ENCODE measurements around the gene CPEB4.

The CPEB4 gene

GRCh38 chr5:173855162-173855994 is 32.8 kb upstream of the CPEB4 start:
- Mint-ChIP-seq H3K36me3 (no peaks in the 10 kb centered on the region), H3K27ac (peak overlapping the region; percentile 0), H3K4me1 (peaks cover 19% of the 10 kb centered on the region), H3K4me3 (no peak overlapping the region), H3K27me3 (peaks cover 6% of the 10 kb centered on the region), H3K9me3 (no peaks in the 10 kb centered on the region)
- no peak for ATAC-seq

GRCh38 chr5:173855995-173856656 is 32.0 kb upstream of the CPEB4 start:
- Mint-ChIP-seq H3K36me3 (no peaks in the 10 kb centered on the region), H3K27ac (peak overlapping the region; percentile 0)

GRCh38 chr5:173857234-173857633 is 30.9 kb upstream of the CPEB4 start:
- Mint-ChIP-seq H3K36me3 (no peaks in the 10 kb centered on the region), H3K27me3 (peaks cover 12% of the 10 kb centered on the region), H3K4me3 (no peak overlapping the region), H3K9me3 (no peaks in the 10 kb centered on the region), H3K27ac (peak overlapping the region; percentile 0), H3K4me1 (peaks cover 19% of the 10 kb centered on the region)
- ATAC-seq, result no peak

More at GRCh38 chr5:173855995-173856656, 32.0 kb upstream of the CPEB4 start:
- no peak for ATAC-seq
- H3K27me3 Mint-ChIP-seq, result peaks cover 6% of the 10 kb centered on the region
- H3K4me1 Mint-ChIP-seq, result peaks cover 19% of the 10 kb centered on the region
- no peak overlapping the region for H3K4me3 Mint-ChIP-seq
- H3K9me3 Mint-ChIP-seq, result no peaks in the 10 kb centered on the region

- H3K4me1 Mint-ChIP-seq, result peaks cover 19% of the 10 kb centered on the region
- no peaks in the 10 kb centered on the region for H3K36me3 Mint-ChIP-seq
- H3K27me3 Mint-ChIP-seq, result peaks cover 7% of the 10 kb centered on the region
- no peak overlapping the region for H3K27ac Mint-ChIP-seq
- H3K4me3 Mint-ChIP-seq, result no peak overlapping the region
- no peak for ATAC-seq
- H3K9me3 Mint-ChIP-seq, result no peaks in the 10 kb centered on the region
Measured at GRCh38 chr5:173858021-173858669, 30.0 kb upstream of the CPEB4 start.

GRCh38 chr5:173858670-173859407 is 29.3 kb upstream of the CPEB4 start:
- peaks cover 7% of the 10 kb centered on the region for H3K27me3 Mint-ChIP-seq
- no peak overlapping the region for H3K4me3 Mint-ChIP-seq

GRCh38 chr5:173859408-173860159 is 28.6 kb upstream of the CPEB4 start:
- no peak overlapping the region for H3K4me3 Mint-ChIP-seq
- H3K27ac Mint-ChIP-seq, result no peak overlapping the region
- peaks cover 7% of the 10 kb centered on the region for H3K27me3 Mint-ChIP-seq
- H3K9me3 Mint-ChIP-seq, result no peaks in the 10 kb centered on the region
- H3K4me1 Mint-ChIP-seq, result peaks cover 23% of the 10 kb centered on the region
- no peak for ATAC-seq
- no peaks in the 10 kb centered on the region for H3K36me3 Mint-ChIP-seq

More at GRCh38 chr5:173858670-173859407, 29.3 kb upstream of the CPEB4 start:
- H3K4me1 Mint-ChIP-seq, result peaks cover 19% of the 10 kb centered on the region
- no peaks in the 10 kb centered on the region for H3K9me3 Mint-ChIP-seq
- ATAC-seq, result no peak
- no peaks in the 10 kb centered on the region for H3K36me3 Mint-ChIP-seq
- H3K27ac Mint-ChIP-seq, result no peak overlapping the region

- Mint-ChIP-seq H3K27me3 (peaks cover 16% of the 10 kb centered on the region), H3K9me3 (no peaks in the 10 kb centered on the region), H3K36me3 (no peaks in the 10 kb centered on the region), H3K27ac (no peak overlapping the region), H3K4me3 (no peak overlapping the region), H3K4me1 (peaks cover 23% of the 10 kb centered on the region)
- no peak for ATAC-seq
Measured at GRCh38 chr5:173862047-173862477, 26.1 kb upstream of the CPEB4 start.

GRCh38 chr5:173863359-173863758 is 24.8 kb upstream of the CPEB4 start:
- H3K4me3 Mint-ChIP-seq, result no peak overlapping the region
- no peak overlapping the region for H3K27ac Mint-ChIP-seq

GRCh38 chr5:173864126-173865050 is 23.8 kb upstream of the CPEB4 start:
- no peak overlapping the region for H3K27ac Mint-ChIP-seq
- peaks cover 28% of the 10 kb centered on the region for H3K4me1 Mint-ChIP-seq
- ATAC-seq, result no peak
- no peaks in the 10 kb centered on the region for H3K36me3 Mint-ChIP-seq
- peaks cover 16% of the 10 kb centered on the region for H3K27me3 Mint-ChIP-seq
- H3K9me3 Mint-ChIP-seq, result peaks cover 2% of the 10 kb centered on the region
- H3K4me3 Mint-ChIP-seq, result no peak overlapping the region

More at GRCh38 chr5:173863359-173863758, 24.8 kb upstream of the CPEB4 start:
- H3K27me3 Mint-ChIP-seq, result peaks cover 16% of the 10 kb centered on the region
- no peaks in the 10 kb centered on the region for H3K36me3 Mint-ChIP-seq
- H3K4me1 Mint-ChIP-seq, result peaks cover 23% of the 10 kb centered on the region
- H3K9me3 Mint-ChIP-seq, result peaks cover 2% of the 10 kb centered on the region
- no peak for ATAC-seq

GRCh38 chr5:173866243-173866857 is 21.8 kb upstream of the CPEB4 start:
- ATAC-seq, result no peak
- peaks cover 16% of the 10 kb centered on the region for H3K27me3 Mint-ChIP-seq
- peaks cover 2% of the 10 kb centered on the region for H3K9me3 Mint-ChIP-seq
- no peak overlapping the region for H3K4me3 Mint-ChIP-seq
- peaks cover 20% of the 10 kb centered on the region for H3K4me1 Mint-ChIP-seq
- H3K36me3 Mint-ChIP-seq, result no peaks in the 10 kb centered on the region
- peak overlapping the region; percentile 67 for H3K27ac Mint-ChIP-seq

- ATAC-seq, result no peak
- no peaks in the 10 kb centered on the region for H3K36me3 Mint-ChIP-seq
- H3K4me1 Mint-ChIP-seq, result peaks cover 20% of the 10 kb centered on the region
- H3K4me3 Mint-ChIP-seq, result no peak overlapping the region
- no peak overlapping the region for H3K27ac Mint-ChIP-seq
- H3K9me3 Mint-ChIP-seq, result peaks cover 2% of the 10 kb centered on the region
- H3K27me3 Mint-ChIP-seq, result peaks cover 12% of the 10 kb centered on the region
Measured at GRCh38 chr5:173866858-173867679, 21.1 kb upstream of the CPEB4 start.

GRCh38 chr5:173868096-173868880 is 19.9 kb upstream of the CPEB4 start:
- Mint-ChIP-seq H3K4me1 (peaks cover 20% of the 10 kb centered on the region), H3K27me3 (peaks cover 9% of the 10 kb centered on the region), H3K4me3 (no peak overlapping the region), H3K9me3 (peaks cover 2% of the 10 kb centered on the region), H3K27ac (no peak overlapping the region), H3K36me3 (no peaks in the 10 kb centered on the region)
- ATAC-seq, result no peak

All from stimulated activated memory B cell treated with anti-CD40 and anti-IgM and Interleukin-4, amounts not matched to agents 10 μg/mL and 1 μg/mL and 100 μg/mL, for 72 hours (primary cell).